BJ (cell line): ENCODE measurements around the gene HDAC5. TPM values are rescaled to one million over a fixed set of nuclear protein-coding genes. Genes with fewer than 3 reads are reported as not detected.
"Not testable (repeated sequence)": the region's sequence is repeated elsewhere in the genome, so short reads cannot be mapped to it uniquely, and the experiment has no call there.

Experiments used
- CTCF ChIA-PET: fragments of 350-600 bp; formaldehyde crosslinking; extraction: SDS; loops from one replicate; lab custom pipeline; 2021; ENCODE audit warnings: antibody characterized with exemption, inconsistent platforms; lab: Yijun Ruan, JAX
- POLR2A ChIA-PET: fragments of 300-600 bp; sonication (Branson Sonifier 250); formaldehyde crosslinking; extraction: SDS; loops from one replicate; lab custom pipeline; 2021; ENCODE audit warnings: antibody characterized with exemption; lab: Charles Lee
- DNase-seq: peaks from one replicate; pipeline ENCODE4 v3.0.0-alpha.2; 2011; ENCODE audit warnings: low read depth
- H3K27me3 ChIP-seq: 2 replicates; pipeline ENCODE4 v1.6.0; 2011; ENCODE audit warnings: low read length; ENCODE audit not compliant: control insufficient read depth, insufficient read depth
- H3K36me3 ChIP-seq: 2 replicates; pipeline ENCODE4 v1.5.1; 2011; ENCODE audit warnings: low read length; ENCODE audit not compliant: control insufficient read depth, insufficient read depth
- H3K4me3 ChIP-seq: 2 replicates; pipeline ENCODE4 v1.5.1; 2011; ENCODE audit warnings: low read depth, mild to moderate bottlenecking, control low read depth, low read length
- polyA plus RNA-seq: library from polyadenylated mRNA; depleted of rRNA; stranded (reverse); fragments of >200 nt; gene quantifications from 2 replicates; pipeline ENCODE4 v1.2.3, GENCODE V29; 2011
- TF ChIP-seq, protein P1 (sequence below): IDR thresholded peaks from 2 replicates; pipeline ENCODE4 v1.5.1; 2011; ENCODE audit warnings: low read depth, mild to moderate bottlenecking, control low read depth, inconsistent platforms, low read length, moderate library complexity; ENCODE audit not compliant: insufficient read depth

HDAC5 gene
- polyA plus RNA-seq, 1 experiment: 102 TPM

DNA sequence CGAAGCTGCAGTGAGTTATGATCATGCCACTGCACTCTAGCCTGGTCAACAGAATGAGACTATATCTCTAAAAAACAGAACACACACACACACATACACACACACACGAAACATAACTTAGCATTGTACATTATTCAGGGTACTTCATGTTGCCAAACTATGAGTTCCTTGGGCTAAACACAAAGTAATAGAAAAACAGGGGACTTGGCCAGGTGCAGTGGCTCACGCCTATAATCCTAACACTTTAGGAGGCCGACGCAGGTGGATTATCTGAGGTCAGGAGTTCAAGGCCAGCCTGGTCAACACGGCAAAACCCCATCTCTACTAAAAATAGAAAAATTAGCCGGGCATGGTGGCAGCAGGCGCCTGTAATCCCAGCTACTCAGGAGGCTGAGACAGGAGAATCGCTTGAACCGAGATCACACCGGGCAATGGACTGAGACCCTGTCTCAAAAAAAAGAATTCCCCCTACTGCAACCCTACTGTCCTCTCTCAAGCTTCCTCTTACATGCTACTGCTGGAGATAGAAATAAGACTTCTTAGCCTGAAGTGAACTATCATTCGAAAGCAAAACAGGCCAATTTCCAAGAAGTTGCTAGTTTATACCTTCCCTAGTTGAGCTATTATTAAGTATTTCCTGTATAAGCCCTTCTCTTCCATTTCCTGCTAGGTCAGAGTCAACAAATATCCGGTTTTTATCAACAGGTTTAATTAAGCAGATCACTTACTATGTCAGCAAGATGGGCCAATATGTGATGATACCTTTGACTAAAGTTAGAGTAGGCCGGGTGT is 64.1 kb downstream of the HDAC5 start:
- DNase-seq: no peak
- TF ChIP-seq, protein P1, sequence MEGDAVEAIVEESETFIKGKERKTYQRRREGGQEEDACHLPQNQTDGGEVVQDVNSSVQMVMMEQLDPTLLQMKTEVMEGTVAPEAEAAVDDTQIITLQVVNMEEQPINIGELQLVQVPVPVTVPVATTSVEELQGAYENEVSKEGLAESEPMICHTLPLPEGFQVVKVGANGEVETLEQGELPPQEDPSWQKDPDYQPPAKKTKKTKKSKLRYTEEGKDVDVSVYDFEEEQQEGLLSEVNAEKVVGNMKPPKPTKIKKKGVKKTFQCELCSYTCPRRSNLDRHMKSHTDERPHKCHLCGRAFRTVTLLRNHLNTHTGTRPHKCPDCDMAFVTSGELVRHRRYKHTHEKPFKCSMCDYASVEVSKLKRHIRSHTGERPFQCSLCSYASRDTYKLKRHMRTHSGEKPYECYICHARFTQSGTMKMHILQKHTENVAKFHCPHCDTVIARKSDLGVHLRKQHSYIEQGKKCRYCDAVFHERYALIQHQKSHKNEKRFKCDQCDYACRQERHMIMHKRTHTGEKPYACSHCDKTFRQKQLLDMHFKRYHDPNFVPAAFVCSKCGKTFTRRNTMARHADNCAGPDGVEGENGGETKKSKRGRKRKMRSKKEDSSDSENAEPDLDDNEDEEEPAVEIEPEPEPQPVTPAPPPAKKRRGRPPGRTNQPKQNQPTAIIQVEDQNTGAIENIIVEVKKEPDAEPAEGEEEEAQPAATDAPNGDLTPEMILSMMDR: no peak
- POLR2A ChIA-PET: no interaction called here
- CTCF ChIA-PET: interaction anchor here (0.9 to 3.8 kb wide), 3 partner anchors 10 to 56 kb away, joined by 3 to 18 read pairs (median 9); no protein-coding TSS in a partner anchor
- Histone ChIP-seq H3K36me3 (peaks cover 7% of the 10 kb centered on the region), H3K27me3 (no peaks in the 10 kb centered on the region), H3K4me3 (no peak overlapping the region)

DNA sequence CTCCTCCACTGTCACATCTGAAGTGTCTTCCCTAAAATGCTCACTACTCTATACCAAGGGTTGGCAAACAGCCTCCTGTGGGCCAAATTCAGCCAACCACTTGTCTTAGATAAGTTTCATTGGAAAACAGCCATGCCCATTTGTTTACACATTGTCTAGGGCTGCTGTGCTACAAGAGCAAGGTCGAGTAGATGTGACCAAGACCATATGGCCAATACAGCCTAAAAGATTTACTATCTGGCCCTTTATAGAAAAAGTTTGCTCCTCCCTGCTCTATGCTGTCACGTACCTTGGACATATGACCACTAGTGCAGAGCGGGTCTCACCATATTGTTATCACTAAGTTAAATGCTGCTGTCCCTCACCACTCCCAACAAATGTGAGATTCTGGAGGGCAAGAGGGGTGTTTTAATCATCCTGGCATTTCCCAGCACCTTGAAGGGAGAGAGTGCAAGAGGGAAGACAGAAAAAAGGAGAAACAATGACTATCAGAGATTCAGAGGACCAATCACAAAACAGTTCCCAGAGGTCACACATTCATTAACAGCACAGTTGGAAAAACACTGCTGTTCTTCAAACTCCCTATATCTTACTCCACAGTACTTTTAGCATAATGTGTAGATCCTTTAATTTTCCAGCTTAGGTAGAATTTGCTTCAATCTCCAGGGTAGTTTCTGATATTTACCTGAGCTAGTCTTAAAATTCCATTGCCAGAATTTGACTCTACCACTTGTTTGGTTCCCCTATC is 70.1 kb downstream of the HDAC5 start:
- ChIA-PET CTCF (interaction anchor here (1.1 to 1.6 kb wide), 2 partner anchors 12 to 143 kb away, joined by 3 to 9 read pairs; no protein-coding TSS in a partner anchor), POLR2A (no interaction called here)
- TF ChIP-seq, protein P1: no peak
- peaks cover 9% of the 10 kb centered on the region for H3K36me3 ChIP-seq
- no peaks in the 10 kb centered on the region for H3K27me3 ChIP-seq
- H3K4me3 ChIP-seq: no peak overlapping the region
- no peak for DNase-seq

GRCh38 chr17:44049294-44050060 is 74.0 kb downstream of the HDAC5 start:
- CTCF ChIA-PET: interaction anchor here (1.0 to 2.1 kb wide), 4 partner anchors 9 to 121 kb away, joined by 3 to 7 read pairs (median 3); partner anchors contain the start of gene ASB16
- POLR2A ChIA-PET: no interaction called here
- Histone ChIP-seq H3K36me3 (peaks cover 9% of the 10 kb centered on the region), H3K4me3 (no peak overlapping the region), H3K27me3 (no peaks in the 10 kb centered on the region)
- DNase-seq: no peak
- TF ChIP-seq, protein P1: no peak

GRCh38 chr17:44046893-44047292 is 76.5 kb downstream of the HDAC5 start:
- H3K27me3 ChIP-seq, POLR2A ChIA-PET, CTCF ChIA-PET, H3K4me3 ChIP-seq, H3K36me3 ChIP-seq, DNase-seq: not testable (repeated sequence)

- POLR2A ChIA-PET: interaction anchor here (0.7 kb wide), 1 partner anchor 29 kb away, joined by 3 read pairs; no protein-coding TSS in a partner anchor
These were observed 78.0 kb downstream of the HDAC5 start for GRCh38 chr17:44045486-44045885.

More at GRCh38 chr17:44045486-44045885, 78.0 kb downstream of the HDAC5 start:
- no peak for DNase-seq
- CTCF ChIA-PET: interaction anchor here (0.6 kb wide), 1 partner anchor 12 kb away, joined by 4 read pairs; no protein-coding TSS in a partner anchor
- Histone ChIP-seq H3K36me3 (peaks cover 5% of the 10 kb centered on the region), H3K27me3 (no peaks in the 10 kb centered on the region), H3K4me3 (no peak overlapping the region)
- TF ChIP-seq, protein P1: no peak
